ENCODE results near the gene RBMS3. TPM values are rescaled to one million over a fixed set of nuclear protein-coding genes. Genes with fewer than 3 reads are reported as not detected.

RBMS3 gene
- total and polyA plus RNA-seq, 2 experiments from 2014 or later: 3.2 to 7.4 TPM

DNA sequence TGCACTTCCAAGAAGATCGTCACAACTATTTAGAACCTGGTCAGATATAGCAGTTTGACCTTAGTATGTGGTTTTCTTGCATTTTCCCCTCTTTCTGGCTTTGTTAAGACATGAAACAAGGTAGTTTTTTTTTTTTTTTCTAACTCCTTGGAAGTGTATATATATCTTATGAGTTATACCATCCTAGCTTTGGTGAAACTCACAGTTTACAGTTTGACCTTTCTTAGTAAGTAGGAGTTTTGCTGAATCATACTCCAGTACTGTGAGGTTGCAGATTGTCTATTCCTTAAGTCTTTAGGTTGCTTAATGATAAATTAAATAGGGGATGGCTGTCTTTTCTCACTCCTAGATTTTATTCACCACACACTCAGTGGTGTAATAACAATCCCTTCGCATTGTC is 325.0 kb downstream of the RBMS3 start:
- DNase-seq (ENCODE audit: low spot score) (no peak), ATAC-seq (no peak)
- Histone ChIP-seq H3K27me3 (ENCODE audit: insufficient read depth) (no peaks in the 10 kb centered on the region), H3K4me3 (no peak overlapping the region), H3F3A (replicated peaks; ENCODE audit: low read depth) (no peaks in the 10 kb centered on the region), H3K4me2 (no peak overlapping the region), H3K4me1 (ENCODE audit: insufficient read depth) (no peaks in the 10 kb centered on the region), H3K79me2 (replicated peaks; ENCODE audit: insufficient read depth) (no peaks in the 10 kb centered on the region), H3K36me3 (ENCODE audit: insufficient read depth) (no peaks in the 10 kb centered on the region), H3K9me2 (ENCODE audit: insufficient read depth) (no peaks in the 10 kb centered on the region), H3K27ac (ENCODE audit: low read depth) (no peak overlapping the region), H2AFZ (no peak overlapping the region), H4K20me1 (replicated peaks; ENCODE audit: insufficient read depth) (no peaks in the 10 kb centered on the region)
- Mint-ChIP-seq H3K27me3 (ENCODE audit: insufficient read depth, low read depth, poor library complexity) (no peaks in the 10 kb centered on the region), H3K27ac (0 out of 2 replicates have a peak overlapping the region, but pooled peaks have one; percentile 60), H3K4me1 (peaks cover 5% of the 10 kb centered on the region; the same call in 1 of the 3 replicates), H3K9me3 (no peaks in the 10 kb centered on the region), H3K36me3 (ENCODE audit: low read depth) (no peaks in the 10 kb centered on the region), H3K4me3 (no peak overlapping the region)
- TF ChIP-seq STAT1 (IDR thresholded peaks at IDR 0.05; ENCODE audit: unreplicated experiment) (no peak), EZH2 (IDR thresholded peaks at IDR 0.05; ENCODE audit: low read depth, unreplicated experiment) (no peak), EZH2phosphoT487 (IDR thresholded peaks at IDR 0.05; ENCODE audit: unreplicated experiment) (no peak)
- TF ChIP-seq, protein P1, sequence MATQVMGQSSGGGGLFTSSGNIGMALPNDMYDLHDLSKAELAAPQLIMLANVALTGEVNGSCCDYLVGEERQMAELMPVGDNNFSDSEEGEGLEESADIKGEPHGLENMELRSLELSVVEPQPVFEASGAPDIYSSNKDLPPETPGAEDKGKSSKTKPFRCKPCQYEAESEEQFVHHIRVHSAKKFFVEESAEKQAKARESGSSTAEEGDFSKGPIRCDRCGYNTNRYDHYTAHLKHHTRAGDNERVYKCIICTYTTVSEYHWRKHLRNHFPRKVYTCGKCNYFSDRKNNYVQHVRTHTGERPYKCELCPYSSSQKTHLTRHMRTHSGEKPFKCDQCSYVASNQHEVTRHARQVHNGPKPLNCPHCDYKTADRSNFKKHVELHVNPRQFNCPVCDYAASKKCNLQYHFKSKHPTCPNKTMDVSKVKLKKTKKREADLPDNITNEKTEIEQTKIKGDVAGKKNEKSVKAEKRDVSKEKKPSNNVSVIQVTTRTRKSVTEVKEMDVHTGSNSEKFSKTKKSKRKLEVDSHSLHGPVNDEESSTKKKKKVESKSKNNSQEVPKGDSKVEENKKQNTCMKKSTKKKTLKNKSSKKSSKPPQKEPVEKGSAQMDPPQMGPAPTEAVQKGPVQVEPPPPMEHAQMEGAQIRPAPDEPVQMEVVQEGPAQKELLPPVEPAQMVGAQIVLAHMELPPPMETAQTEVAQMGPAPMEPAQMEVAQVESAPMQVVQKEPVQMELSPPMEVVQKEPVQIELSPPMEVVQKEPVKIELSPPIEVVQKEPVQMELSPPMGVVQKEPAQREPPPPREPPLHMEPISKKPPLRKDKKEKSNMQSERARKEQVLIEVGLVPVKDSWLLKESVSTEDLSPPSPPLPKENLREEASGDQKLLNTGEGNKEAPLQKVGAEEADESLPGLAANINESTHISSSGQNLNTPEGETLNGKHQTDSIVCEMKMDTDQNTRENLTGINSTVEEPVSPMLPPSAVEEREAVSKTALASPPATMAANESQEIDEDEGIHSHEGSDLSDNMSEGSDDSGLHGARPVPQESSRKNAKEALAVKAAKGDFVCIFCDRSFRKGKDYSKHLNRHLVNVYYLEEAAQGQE (IDR thresholded peaks at IDR 0.05; ENCODE audit: unreplicated experiment): no peak

- Histone ChIP-seq H3K27me3 (ENCODE audit: insufficient read depth) (no peaks in the 10 kb centered on the region), H3K4me2 (no peak overlapping the region), H3K4me1 (ENCODE audit: insufficient read depth) (no peaks in the 10 kb centered on the region), H3F3A (replicated peaks; ENCODE audit: low read depth) (no peaks in the 10 kb centered on the region), H3K36me3 (ENCODE audit: insufficient read depth) (no peaks in the 10 kb centered on the region), H4K20me1 (replicated peaks; ENCODE audit: insufficient read depth) (no peaks in the 10 kb centered on the region), H3K4me3 (no peak overlapping the region), H3K27ac (ENCODE audit: low read depth) (no peak overlapping the region), H3K79me2 (replicated peaks; ENCODE audit: insufficient read depth) (no peaks in the 10 kb centered on the region), H2AFZ (no peak overlapping the region), H3K9me2 (ENCODE audit: insufficient read depth) (no peaks in the 10 kb centered on the region)
- no peak for DNase-seq (ENCODE audit: low spot score)
- Mint-ChIP-seq H3K9me3 (no peaks in the 10 kb centered on the region), H3K4me3 (no peak overlapping the region), H3K27me3 (ENCODE audit: insufficient read depth, low read depth, poor library complexity) (no peaks in the 10 kb centered on the region), H3K27ac (no peak overlapping the region), H3K4me1 (peaks cover 5% of the 10 kb centered on the region; the same call in 1 of the 3 replicates), H3K36me3 (ENCODE audit: low read depth) (no peaks in the 10 kb centered on the region)
- no peak for ATAC-seq
- no peak for TF ChIP-seq ZNF331 (CRISPR knock-in tag; IDR thresholded peaks at IDR 0.05; ENCODE audit: low read depth)
- no peak for TF ChIP-seq STAT1 (IDR thresholded peaks at IDR 0.05; ENCODE audit: unreplicated experiment)
- TF ChIP-seq ZNF114 (CRISPR knock-in tag; IDR thresholded peaks at IDR 0.05): no peak
- TF ChIP-seq POLR2AphosphoS5 (IDR thresholded peaks at IDR 0.05; ENCODE audit: low read depth): no peak
- TF ChIP-seq, protein P2, sequence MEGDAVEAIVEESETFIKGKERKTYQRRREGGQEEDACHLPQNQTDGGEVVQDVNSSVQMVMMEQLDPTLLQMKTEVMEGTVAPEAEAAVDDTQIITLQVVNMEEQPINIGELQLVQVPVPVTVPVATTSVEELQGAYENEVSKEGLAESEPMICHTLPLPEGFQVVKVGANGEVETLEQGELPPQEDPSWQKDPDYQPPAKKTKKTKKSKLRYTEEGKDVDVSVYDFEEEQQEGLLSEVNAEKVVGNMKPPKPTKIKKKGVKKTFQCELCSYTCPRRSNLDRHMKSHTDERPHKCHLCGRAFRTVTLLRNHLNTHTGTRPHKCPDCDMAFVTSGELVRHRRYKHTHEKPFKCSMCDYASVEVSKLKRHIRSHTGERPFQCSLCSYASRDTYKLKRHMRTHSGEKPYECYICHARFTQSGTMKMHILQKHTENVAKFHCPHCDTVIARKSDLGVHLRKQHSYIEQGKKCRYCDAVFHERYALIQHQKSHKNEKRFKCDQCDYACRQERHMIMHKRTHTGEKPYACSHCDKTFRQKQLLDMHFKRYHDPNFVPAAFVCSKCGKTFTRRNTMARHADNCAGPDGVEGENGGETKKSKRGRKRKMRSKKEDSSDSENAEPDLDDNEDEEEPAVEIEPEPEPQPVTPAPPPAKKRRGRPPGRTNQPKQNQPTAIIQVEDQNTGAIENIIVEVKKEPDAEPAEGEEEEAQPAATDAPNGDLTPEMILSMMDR (conservative IDR thresholded peaks at IDR 0.05; ENCODE audit: low read depth in 2 of 2): no peak
Measured at GRCh38 chr3:29606416-29606815, 325.5 kb downstream of the RBMS3 start.
